ENCODE data around the gene RETNLB.

DNA sequence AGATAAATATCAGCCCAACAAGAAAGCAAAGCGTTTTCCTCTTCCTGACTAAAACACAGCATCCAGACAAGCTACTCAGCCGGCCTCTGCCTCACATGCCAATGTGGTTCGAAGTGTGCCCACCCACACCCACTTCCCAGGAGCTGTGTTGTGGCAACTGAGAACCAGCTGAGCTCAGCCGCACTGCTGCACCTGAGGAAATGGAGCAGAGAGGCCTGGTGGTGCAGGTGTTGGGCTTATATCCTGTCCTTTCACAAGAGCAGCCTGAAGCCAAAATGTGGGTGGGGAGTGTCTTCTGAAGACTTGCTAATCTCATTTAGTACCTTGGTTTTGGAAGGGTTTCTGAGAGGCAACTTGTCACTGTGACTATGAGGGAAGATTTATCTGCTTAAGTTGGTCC, 23.0 kb upstream of the RETNLB start:
- TF ChIP-seq, protein P1, sequence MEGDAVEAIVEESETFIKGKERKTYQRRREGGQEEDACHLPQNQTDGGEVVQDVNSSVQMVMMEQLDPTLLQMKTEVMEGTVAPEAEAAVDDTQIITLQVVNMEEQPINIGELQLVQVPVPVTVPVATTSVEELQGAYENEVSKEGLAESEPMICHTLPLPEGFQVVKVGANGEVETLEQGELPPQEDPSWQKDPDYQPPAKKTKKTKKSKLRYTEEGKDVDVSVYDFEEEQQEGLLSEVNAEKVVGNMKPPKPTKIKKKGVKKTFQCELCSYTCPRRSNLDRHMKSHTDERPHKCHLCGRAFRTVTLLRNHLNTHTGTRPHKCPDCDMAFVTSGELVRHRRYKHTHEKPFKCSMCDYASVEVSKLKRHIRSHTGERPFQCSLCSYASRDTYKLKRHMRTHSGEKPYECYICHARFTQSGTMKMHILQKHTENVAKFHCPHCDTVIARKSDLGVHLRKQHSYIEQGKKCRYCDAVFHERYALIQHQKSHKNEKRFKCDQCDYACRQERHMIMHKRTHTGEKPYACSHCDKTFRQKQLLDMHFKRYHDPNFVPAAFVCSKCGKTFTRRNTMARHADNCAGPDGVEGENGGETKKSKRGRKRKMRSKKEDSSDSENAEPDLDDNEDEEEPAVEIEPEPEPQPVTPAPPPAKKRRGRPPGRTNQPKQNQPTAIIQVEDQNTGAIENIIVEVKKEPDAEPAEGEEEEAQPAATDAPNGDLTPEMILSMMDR (IDR thresholded peaks at IDR 0.05) = no peak
- TF ChIP-seq POLR2A (IDR thresholded peaks at IDR 0.05) = no peak
